ENCODE measurements around the gene FCGR2B.
A peak's percentile ranks its signal among the peaks of the same experiment; 100 is the strongest.
"Not testable (repeated sequence)": the region's sequence is repeated elsewhere in the genome, so short reads cannot be mapped to it uniquely, and the experiment has no call there.

The FCGR2B gene

GRCh38 chr1:161722406-161722805, 59.5 kb downstream of the FCGR2B start:
- no peak for DNase-seq (ENCODE audit: low read depth)
- H3K4me3 ChIP-seq (replicated peaks; ENCODE audit: low read depth, low read length) = no peak overlapping the region
- TF ChIP-seq CTCF (IDR thresholded peaks at IDR 0.05; ENCODE audit: low read length, missing control alignments) = no peak

GRCh38 chr1:161723459-161724141, 60.7 kb downstream of the FCGR2B start:
- DNase-seq (ENCODE audit: low read depth) = no peak
- H3K4me3 ChIP-seq (replicated peaks; ENCODE audit: low read depth, low read length) = no peak overlapping the region
- TF ChIP-seq CTCF (IDR thresholded peaks at IDR 0.05; ENCODE audit: low read length, missing control alignments) = no peak

GRCh38 chr1:161725258-161725907, 62.4 kb downstream of the FCGR2B start:
- DNase-seq (ENCODE audit: low read depth) = not testable (repeated sequence)
- peak overlapping the region; percentile 69 for H3K4me3 ChIP-seq (replicated peaks; ENCODE audit: low read depth, low read length)

GRCh38 chr1:161725908-161726472, 63.0 kb downstream of the FCGR2B start:
- peak; percentile 54 for DNase-seq (ENCODE audit: low read depth)
- peak overlapping the region; percentile 69 for H3K4me3 ChIP-seq (replicated peaks; ENCODE audit: low read depth, low read length)
- peak; percentile 39 for TF ChIP-seq CTCF (IDR thresholded peaks at IDR 0.05; ENCODE audit: low read length, missing control alignments)

GRCh38 chr1:161726473-161727255, 63.7 kb downstream of the FCGR2B start:
- TF ChIP-seq CTCF (IDR thresholded peaks at IDR 0.05; ENCODE audit: low read length, missing control alignments) = no peak
- peak; percentile 86 for DNase-seq (ENCODE audit: low read depth)
- peak overlapping the region; percentile 69 for H3K4me3 ChIP-seq (replicated peaks; ENCODE audit: low read depth, low read length)

GRCh38 chr1:161727256-161727924, 64.4 kb downstream of the FCGR2B start:
- DNase-seq (ENCODE audit: low read depth) = peak; percentile 69
- peak overlapping the region; percentile 69 for H3K4me3 ChIP-seq (replicated peaks; ENCODE audit: low read depth, low read length)
- no peak for TF ChIP-seq CTCF (IDR thresholded peaks at IDR 0.05; ENCODE audit: low read length, missing control alignments)

All from fibroblast of pulmonary artery (primary cell).